H9 (cell line): ENCODE data around the gene C9orf152. TPM values are rescaled to one million over a fixed set of nuclear protein-coding genes. Genes with fewer than 3 reads are reported as not detected.

Experiments
- DNase-seq: peaks from one replicate; pipeline ENCODE4 v3.0.0-alpha.2; 2017
- H2AFZ ChIP-seq: one replicate; pipeline ENCODE4 v1.6.1; 2013; ENCODE audit warnings: mild to moderate bottlenecking, low read length, control low read depth, moderate library complexity
- H2AK5ac ChIP-seq: 2 replicates; pipeline ENCODE4 v1.6.1; 2013; ENCODE audit warnings: low read length, control low read depth, mixed read lengths; ENCODE audit not compliant: insufficient read length
- H2BK120ac ChIP-seq: one replicate; pipeline ENCODE4 v1.6.1; 2013; ENCODE audit warnings: low read depth, mild to moderate bottlenecking, low read length, control low read depth, inconsistent platforms; ENCODE audit not compliant: poor library complexity, severe bottlenecking
- H2BK12ac ChIP-seq: 2 replicates; pipeline ENCODE4 v1.6.1; 2013; ENCODE audit warnings: low read length, control low read depth, mixed read lengths, low read depth; ENCODE audit not compliant: insufficient read length
- H2BK15ac ChIP-seq: 2 replicates; pipeline ENCODE4 v1.6.1; 2013; ENCODE audit warnings: low read depth, low read length, control low read depth
- H2BK20ac ChIP-seq: one replicate; pipeline ENCODE4 v1.6.1; 2013; ENCODE audit warnings: low read depth, mild to moderate bottlenecking, low read length, control low read depth, inconsistent platforms; ENCODE audit not compliant: poor library complexity, severe bottlenecking
- H2BK5ac ChIP-seq: 2 replicates; pipeline ENCODE4 v1.6.1; 2013; ENCODE audit warnings: low read length, control low read depth, mixed read lengths; ENCODE audit not compliant: insufficient read length
- H3K14ac ChIP-seq: 2 replicates; pipeline ENCODE4 v1.6.1; 2013; ENCODE audit warnings: low read length, control low read depth; ENCODE audit not compliant: insufficient read depth
- H3K18ac ChIP-seq: 2 replicates; pipeline ENCODE4 v1.6.1; 2013; ENCODE audit warnings: low read depth, mild to moderate bottlenecking, mixed read lengths, low read length, control low read depth; ENCODE audit not compliant: insufficient read length
- H3K23ac ChIP-seq: 2 replicates; pipeline ENCODE4 v1.6.1; 2013; ENCODE audit warnings: low read length, control low read depth, mixed read lengths, low read depth; ENCODE audit not compliant: insufficient read length
- H3K23me2 ChIP-seq: 2 replicates; pipeline ENCODE4 v1.6.1; 2013; ENCODE audit warnings: low read depth, mild to moderate bottlenecking, mixed read lengths, low read length, control low read depth; ENCODE audit not compliant: insufficient read length, poor library complexity, severe bottlenecking
- H3K27ac ChIP-seq: 2 replicates; pipeline ENCODE4 v1.5.1; 2013; ENCODE audit warnings: low read length, control low read depth, mixed read lengths, low read depth; ENCODE audit not compliant: insufficient read length
- H3K27me3 ChIP-seq: 2 replicates; pipeline ENCODE4 v1.6.1; 2013; ENCODE audit warnings: low read length, control low read depth, inconsistent platforms; ENCODE audit not compliant: insufficient read depth
- H3K4ac ChIP-seq: 2 replicates; pipeline ENCODE4 v1.6.1; 2013; ENCODE audit warnings: low read depth, mild to moderate bottlenecking, control low read depth, inconsistent platforms, low read length, moderate library complexity
- H3K4me1 ChIP-seq: 2 replicates; pipeline ENCODE4 v1.6.1; 2013; ENCODE audit warnings: low read length, control low read depth, inconsistent platforms; ENCODE audit not compliant: insufficient read depth
- H3K4me2 ChIP-seq: 2 replicates; pipeline ENCODE4 v1.6.1; 2013; ENCODE audit warnings: low read length, control low read depth, mixed read lengths; ENCODE audit not compliant: insufficient read length, insufficient read depth
- H3K56ac ChIP-seq: 2 replicates; pipeline ENCODE4 v1.6.1; 2013; ENCODE audit warnings: low read depth, mild to moderate bottlenecking, mixed read lengths, low read length, control low read depth; ENCODE audit not compliant: insufficient read length
- H3K79me1 ChIP-seq: 2 replicates; pipeline ENCODE4 v1.6.1; 2013; ENCODE audit warnings: low read depth, mild to moderate bottlenecking, moderate library complexity, low read length, control low read depth, inconsistent platforms; ENCODE audit not compliant: insufficient read depth, poor library complexity, severe bottlenecking
- H3K79me2 ChIP-seq: 2 replicates; pipeline ENCODE4 v1.6.1; 2013; ENCODE audit warnings: low read length, control low read depth, inconsistent platforms; ENCODE audit not compliant: insufficient read depth
- H3K9ac ChIP-seq: 2 replicates; pipeline ENCODE4 v1.6.1; 2013; ENCODE audit warnings: low read length, control low read depth, mixed read lengths; ENCODE audit not compliant: insufficient read length; ENCODE audit errors: extremely low read depth
- H3K9me3 ChIP-seq: one replicate; pipeline ENCODE4 v1.6.1; 2013; ENCODE audit warnings: low read depth, low read length, inconsistent platforms; ENCODE audit not compliant: control insufficient read depth
- H3T11ph ChIP-seq: one replicate; pipeline ENCODE4 v1.6.1; 2013; ENCODE audit warnings: mild to moderate bottlenecking, low read length, control low read depth, inconsistent platforms
- H4K20me1 ChIP-seq: one replicate; pipeline ENCODE4 v1.6.1; 2013; ENCODE audit not compliant: control insufficient read depth, insufficient read length, insufficient read depth
- H4K5ac ChIP-seq: 2 replicates; pipeline ENCODE4 v1.6.1; 2013; ENCODE audit warnings: low read depth, mild to moderate bottlenecking, mixed read lengths, low read length, control low read depth; ENCODE audit not compliant: insufficient read length
- H4K8ac ChIP-seq: replicated peaks from 2 replicates; pipeline ENCODE4 v1.6.1; 2013; ENCODE audit warnings: low read length, control low read depth, mixed read lengths, low read depth; ENCODE audit not compliant: insufficient read length
- H4K91ac ChIP-seq: 2 replicates; pipeline ENCODE4 v1.6.1; 2013; ENCODE audit warnings: low read depth, mild to moderate bottlenecking, moderate library complexity, mixed read lengths, low read length, control low read depth; ENCODE audit not compliant: insufficient read length
- H3K27ac Mint-ChIP-seq, 3 experiments: 2 replicates in 2 of 3; 3 replicates in 1 of 3; pipeline ENCODE4 v1.8.0; 2020 to 2021; ENCODE audit warnings: mixed read lengths in 3 of 3, mild to moderate bottlenecking in 1 of 3, moderate library complexity in 1 of 3
- H3K27me3 Mint-ChIP-seq: 2 replicates; pipeline ENCODE4 v1.8.0; 2021; ENCODE audit warnings: low read depth, mild to moderate bottlenecking, moderate library complexity, mixed read lengths
- H3K36me3 Mint-ChIP-seq, 3 experiments: 2 replicates in 2 of 3; 3 replicates in 1 of 3; pipeline ENCODE4 v1.8.0; 2020 to 2021; ENCODE audit warnings: low read depth in 3 of 3, mixed read lengths in 3 of 3; ENCODE audit not compliant: insufficient read depth in 1 of 3
- H3K4me1 Mint-ChIP-seq, 2 experiments: 2 replicates each; pipeline ENCODE4 v1.8.0; 2020; ENCODE audit warnings: mixed read lengths in 2 of 2
- H3K4me3 Mint-ChIP-seq, 2 experiments: 2 replicates in 1 of 2; 3 replicates in 1 of 2; pipeline ENCODE4 v1.8.0; 2020 to 2021; ENCODE audit warnings: mild to moderate bottlenecking in 2 of 2, mixed read lengths in 2 of 2, moderate library complexity in 1 of 2
- H3K9me3 Mint-ChIP-seq, 2 experiments: 2 replicates in 1 of 2; 3 replicates in 1 of 2; pipeline ENCODE4 v1.8.0; 2020; ENCODE audit warnings: mild to moderate bottlenecking in 2 of 2, mixed read lengths in 2 of 2, moderate library complexity in 1 of 2
- CTCF ChIP-seq: fragments of 200-600 bp; sonication (generic); conservative IDR thresholded peaks from 3 replicates; pipeline ENCODE4 v1.8.0; 2021; ENCODE audit warnings: antibody characterized with exemption, mild to moderate bottlenecking
- WGBS: extraction: QIAGEN DNeasy Blood & Tissue Kit; methylation state at CpG from one replicate; pipeline ENCODE4 v1.1.7; 2013; ENCODE audit warnings: missing lambda C conversion rate, low lambda C conversion rate, mixed read lengths; ENCODE audit not compliant: insufficient read length; ENCODE audit errors: extremely low coverage; 5-methylcytosine and 5-hydroxymethylcytosine counted together
- total RNA-seq: library from RNA; stranded (reverse); gene quantifications from 2 replicates; pipeline ENCODE4 v1.2.1, GENCODE V29; 2021

Gene C9orf152
- total RNA-seq, 1 experiment from 2014 or later: not detected

DNA sequence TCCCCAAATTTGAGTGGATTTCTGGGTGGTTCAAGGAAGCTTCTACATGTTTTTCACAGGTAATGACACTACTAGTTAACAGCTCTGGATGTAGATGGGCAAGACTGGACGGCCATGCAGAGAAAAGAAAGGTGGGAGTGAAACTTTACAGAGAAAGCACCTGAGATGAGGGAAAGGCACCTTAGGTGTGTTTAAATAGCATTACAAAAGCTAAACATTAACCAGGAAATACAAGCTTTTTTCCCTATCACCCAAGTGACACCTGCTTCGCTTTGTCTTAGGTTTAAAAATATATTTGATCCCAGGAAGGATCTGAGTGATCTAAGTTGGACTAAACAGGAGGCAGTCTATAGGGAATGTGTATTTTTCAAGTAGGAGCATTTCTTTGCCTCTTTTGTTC, 8.3 kb downstream of the C9orf152 start:
- Histone ChIP-seq H3K4ac (no peak overlapping the region), H3K27me3 (no peaks in the 10 kb centered on the region), H3K27ac (no peak overlapping the region), H3K23ac (no peak overlapping the region), H2BK20ac (no peak overlapping the region), H2BK120ac (no peak overlapping the region), H2BK15ac (no peak overlapping the region), H3K4me2 (no peak overlapping the region), H3K23me2 (no peaks in the 10 kb centered on the region), H3K79me2 (no peaks in the 10 kb centered on the region), H2AK5ac (no peak overlapping the region), H3K56ac (no peak overlapping the region), H4K8ac (no peak overlapping the region), H3K9me3 (no peaks in the 10 kb centered on the region), H3T11ph (no peak overlapping the region), H3K4me1 (no peaks in the 10 kb centered on the region; the same call in 1 of the 2 replicates), H3K14ac (no peak overlapping the region), H4K5ac (no peak overlapping the region), H3K79me1 (no peaks in the 10 kb centered on the region), H4K20me1 (no peaks in the 10 kb centered on the region), H4K91ac (no peak overlapping the region), H3K18ac (no peak overlapping the region), H2AFZ (no peak overlapping the region), H2BK5ac (no peak overlapping the region), H3K9ac (no peak overlapping the region), H2BK12ac (no peak overlapping the region)
- Mint-ChIP-seq H3K27me3 (no peaks in the 10 kb centered on the region; the same call in none of the 2 replicates), H3K4me3 (no peak overlapping the region), H3K36me3 (peaks cover 0 to 4% (median 0%) of the 10 kb centered on the region in 3 experiments; a peak in 1 of 7 replicates), H3K27ac (no peak overlapping the region), H3K4me1 (no peaks in the 10 kb centered on the region), H3K9me3 (no peaks in the 10 kb centered on the region; a peak in 1 of 5 replicates)
- DNase-seq: no peak
- no CpG with 5 or more reads among the region's 2 CpGs for WGBS
- TF ChIP-seq CTCF: no peak
